HG02938 (cell line): ENCODE data around the gene RAD17.
"Not testable (repeated sequence)": the region's sequence is repeated elsewhere in the genome, so short reads cannot be mapped to it uniquely, and the experiment has no call there.

Source experiments
- ATAC-seq: cut with Tn5 transposase; IDR thresholded peaks from one replicate; pipeline ENCODE4 v1.9.1; 2021; ENCODE audit warnings: mild to moderate bottlenecking, moderate library complexity; ENCODE audit not compliant: unreplicated experiment

The RAD17 gene

DNA sequence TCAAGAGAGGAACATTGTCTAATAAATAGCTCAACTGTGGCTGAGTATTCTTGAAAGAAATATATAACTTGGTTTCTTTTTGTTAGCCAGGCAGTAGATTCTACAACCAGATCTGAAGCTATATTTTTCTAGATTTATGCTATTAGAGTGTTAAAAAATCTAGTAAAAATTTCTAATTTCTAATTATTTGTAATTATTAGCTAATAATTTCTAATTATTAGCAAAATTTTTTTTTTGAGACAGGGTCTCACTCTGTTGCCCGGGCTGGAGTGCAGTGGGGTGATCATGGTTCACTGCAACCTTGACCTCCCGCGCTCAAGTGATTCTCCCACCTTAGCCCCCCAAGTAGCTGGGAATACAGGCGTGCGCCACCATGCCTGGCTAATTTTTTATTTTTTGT lies 2.8 kb downstream of the RAD17 start:
- no peak for ATAC-seq

DNA sequence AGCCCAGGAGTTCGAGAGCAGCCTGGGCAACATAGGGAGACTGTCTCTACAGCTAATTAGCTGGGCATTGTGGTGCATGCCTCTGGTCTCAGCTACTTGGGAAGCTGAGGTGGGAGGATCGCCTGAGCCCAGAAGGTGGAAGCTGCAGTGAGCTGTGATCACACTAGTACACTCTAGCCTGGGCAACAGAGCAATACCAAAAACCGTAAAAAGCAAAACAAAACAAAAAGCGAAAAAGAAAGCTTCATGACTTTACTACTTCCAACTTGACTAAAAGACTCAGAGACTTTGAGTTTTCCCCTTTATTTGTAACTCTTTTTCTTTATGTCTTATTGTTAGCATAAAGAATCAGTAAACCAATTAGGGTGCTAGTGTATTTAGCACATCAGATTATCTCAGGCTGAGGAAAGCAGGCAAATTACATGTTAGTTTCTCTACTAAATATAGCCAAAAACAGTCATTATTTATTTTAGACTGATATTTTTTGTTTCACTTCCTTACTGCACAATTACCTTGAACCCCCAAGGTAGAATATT lies 5.4 kb downstream of the RAD17 start:
- peak; percentile 75 for ATAC-seq

DNA sequence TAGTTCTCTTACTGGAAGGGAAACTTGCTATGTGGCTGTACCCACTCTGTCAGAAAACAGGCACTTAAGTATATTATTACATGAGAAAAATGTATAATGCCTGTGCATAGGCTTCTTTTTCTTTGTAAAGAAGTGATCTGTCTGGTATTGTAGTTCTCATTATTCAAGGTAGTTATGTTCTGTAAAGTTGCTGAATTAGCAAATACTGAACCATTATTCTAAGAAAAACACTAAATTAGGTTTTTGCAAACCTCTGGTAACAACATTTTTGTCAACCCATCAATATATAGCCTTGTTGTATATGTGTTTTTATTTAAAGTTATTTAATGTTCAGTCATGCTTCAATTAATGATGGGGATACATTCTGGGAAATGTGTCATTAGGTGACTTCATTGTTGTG lies 8.8 kb downstream of the RAD17 start:
- no peak for ATAC-seq

DNA sequence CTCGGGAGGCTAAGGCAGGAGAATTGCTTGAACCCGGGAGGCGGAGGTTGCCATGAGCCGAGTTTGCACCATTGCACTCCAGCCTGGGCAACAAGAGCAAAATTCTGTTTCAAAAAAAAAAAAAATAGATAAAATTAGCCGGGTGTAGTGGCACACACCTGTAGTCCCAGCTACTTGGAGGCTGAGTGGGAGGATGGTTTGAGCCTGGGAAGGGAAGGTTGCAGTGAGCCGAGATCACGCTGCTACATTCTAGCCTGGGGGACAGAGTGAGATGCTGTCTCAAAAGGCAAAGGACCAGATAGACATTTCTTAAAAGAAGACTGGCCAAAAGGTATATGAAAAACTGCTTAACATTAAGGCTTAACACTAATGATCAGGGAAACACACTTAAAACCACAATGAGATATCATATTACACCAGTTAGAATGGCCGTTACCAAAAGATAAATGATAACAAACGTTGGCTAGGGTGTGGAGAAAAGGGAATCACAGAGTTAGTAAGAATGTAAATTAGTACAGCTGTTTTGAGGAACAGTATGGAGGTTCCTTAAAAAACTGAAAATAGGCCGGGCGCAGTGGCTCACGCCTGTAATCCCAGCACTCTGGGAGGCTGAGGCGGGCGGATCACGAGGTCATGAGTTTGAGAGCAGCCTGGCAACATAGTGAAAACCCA lies 35.2 kb downstream of the RAD17 start:
- no peak for ATAC-seq

DNA sequence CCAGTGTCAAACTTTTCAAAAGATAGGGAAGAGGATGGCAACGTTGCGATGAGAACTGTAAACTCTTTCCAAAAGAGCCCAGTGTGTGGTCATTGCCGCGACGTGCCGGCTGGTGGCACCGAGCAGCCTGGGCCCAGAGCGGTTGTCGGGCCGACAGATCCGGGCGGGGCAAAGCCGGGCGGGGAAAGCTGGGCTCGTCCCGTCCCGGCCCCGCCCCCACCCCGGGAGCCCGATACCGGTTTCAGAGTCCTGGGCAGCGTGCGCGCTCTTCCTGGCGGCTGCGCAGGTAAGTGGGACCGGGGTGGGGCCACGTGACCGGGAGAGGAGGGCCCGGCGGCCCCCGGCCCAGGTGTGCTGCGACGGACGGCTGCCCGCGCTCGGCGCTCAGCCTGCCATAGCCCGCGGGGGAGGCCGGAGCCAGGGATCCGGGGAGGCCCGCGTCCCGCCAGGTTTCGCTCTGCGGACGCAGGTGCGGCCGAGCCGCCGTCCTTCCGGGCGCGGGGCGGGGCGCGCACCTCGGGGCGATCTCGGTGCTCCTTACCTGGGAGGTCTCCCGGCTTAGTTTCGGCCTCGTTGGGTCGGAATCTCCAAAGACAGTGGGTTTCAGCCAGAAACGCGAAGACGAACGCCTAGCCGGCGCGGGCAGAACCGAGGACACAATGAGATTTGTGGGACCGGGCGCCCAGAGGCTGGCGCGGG lies 45.4 kb downstream of the RAD17 start, which contains the start of gene MARVELD2:
Gene MARVELD2 (plus strand): TSS at position 232 of the 699 bp plus-strand sequence. CDS start 4,270 bp downstream, outside the sequence.
- ATAC-seq = no peak

DNA sequence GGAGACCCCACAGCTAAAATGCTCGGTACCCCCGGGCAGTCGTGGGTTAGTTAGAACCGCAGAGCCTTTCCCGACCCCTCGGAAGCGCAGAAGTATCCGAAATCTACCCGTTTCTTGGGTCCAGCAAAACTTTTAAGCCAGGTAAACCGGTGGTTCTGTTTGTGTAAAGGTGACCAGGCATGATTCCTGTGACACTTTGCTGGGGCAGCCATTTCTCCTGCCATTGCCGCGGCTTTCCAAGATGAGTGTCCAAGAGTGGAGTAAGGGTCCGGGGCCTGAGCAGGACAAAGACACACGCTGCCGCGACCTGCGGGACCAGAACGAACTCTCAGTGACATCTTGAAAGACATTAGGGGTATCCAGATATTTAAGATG lies 46.0 kb downstream of the RAD17 start:
- ATAC-seq = no peak

DNA sequence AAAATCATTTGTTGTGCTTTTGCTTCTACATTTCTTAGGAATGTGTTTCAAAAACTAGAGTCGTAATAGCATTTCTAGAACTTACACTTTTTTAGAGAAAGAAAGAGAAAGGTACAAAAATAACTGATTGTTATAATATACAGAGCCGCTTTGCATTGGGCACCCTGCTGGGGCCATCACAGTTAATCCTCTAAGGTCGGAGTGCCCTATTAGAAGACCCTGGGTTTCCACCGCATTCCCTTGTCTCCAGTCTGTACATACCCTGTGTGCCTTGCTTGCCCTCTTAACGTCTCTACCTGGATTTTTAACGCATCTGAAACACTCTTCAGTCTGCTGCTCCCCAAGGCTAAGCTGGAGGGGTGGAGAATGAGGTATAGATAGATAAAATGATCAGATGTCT lies 46.6 kb downstream of the RAD17 start:
- ATAC-seq = no peak

DNA sequence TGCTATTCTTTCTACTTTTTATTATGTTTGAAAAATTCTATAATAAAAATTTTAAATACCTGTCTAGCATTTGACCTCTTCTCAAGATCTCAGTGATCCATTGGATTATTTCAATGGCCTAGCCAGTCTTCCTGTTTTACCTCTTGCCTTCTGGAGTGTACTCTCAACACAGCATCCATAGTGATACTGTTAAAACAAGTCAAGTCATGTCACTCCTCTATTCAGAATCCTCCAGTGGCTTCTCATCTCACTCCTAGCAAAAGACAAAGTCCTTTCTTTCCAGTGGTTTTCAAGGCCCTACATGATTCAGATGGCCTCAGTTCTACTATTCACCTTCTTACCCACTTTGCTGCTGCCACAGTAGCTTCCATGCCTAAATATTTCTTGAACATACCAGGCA lies 47.1 kb downstream of the RAD17 start:
- no peak for ATAC-seq

DNA sequence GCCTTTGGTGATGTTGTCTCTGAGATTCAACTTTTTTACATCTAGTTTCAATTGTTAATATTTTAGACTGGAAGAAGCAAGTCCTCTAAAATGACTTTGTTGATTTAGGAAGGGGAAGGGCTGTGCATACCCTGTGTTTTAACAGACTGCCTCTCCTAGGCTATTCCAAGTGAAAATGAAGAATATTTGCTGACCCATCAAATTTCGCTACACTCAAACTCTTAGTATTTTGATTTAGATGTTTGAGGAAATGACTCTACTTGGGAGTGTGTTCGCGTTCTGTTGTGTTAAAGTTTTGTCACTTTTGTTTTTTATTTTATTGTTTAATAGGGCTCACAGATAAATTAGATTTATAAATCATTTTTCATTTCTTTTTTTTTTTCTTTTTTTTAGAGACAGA lies 48.9 kb downstream of the RAD17 start:
- no peak for ATAC-seq

DNA sequence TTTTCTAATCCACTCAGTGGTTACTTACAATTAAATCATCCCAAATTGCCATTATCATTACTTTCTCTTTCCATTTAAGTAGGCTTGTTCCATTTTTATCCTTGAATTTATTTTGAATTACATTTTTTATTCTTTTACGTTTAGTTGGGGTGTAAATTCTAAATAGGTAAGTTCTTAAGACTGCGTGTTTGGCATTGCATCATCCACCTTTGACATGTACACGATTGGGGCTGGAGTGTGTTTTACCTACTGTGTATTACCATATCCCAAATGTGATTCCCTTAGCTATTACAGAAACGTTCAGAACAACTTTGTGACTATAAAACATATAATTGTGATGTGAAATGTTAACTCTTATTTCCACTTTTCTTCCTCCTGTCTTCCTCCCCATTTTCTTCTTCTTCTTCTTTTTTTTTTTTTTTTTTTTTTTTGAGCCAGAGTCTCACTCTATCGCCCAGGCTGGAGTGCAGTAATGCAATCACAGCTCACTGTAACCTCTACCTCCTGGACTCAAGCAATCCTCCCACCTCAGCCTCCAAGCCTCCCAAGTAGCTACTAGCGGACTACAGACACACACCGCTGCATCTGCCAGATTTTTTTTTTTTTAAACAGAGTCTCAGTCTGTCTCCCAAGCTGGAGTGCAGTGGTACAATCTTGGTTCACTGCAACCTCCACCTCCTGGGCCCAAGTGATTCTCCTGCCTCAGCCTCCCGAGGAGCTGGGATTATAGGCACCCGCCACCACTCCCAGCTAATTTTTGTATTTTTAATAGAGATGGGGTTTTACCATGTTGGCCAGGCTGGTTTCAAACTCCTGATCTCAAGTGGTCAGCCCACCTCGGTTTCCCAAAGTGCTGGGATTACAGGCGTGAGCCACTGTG lies 62.0 kb downstream of the RAD17 start:
- no peak for ATAC-seq

DNA sequence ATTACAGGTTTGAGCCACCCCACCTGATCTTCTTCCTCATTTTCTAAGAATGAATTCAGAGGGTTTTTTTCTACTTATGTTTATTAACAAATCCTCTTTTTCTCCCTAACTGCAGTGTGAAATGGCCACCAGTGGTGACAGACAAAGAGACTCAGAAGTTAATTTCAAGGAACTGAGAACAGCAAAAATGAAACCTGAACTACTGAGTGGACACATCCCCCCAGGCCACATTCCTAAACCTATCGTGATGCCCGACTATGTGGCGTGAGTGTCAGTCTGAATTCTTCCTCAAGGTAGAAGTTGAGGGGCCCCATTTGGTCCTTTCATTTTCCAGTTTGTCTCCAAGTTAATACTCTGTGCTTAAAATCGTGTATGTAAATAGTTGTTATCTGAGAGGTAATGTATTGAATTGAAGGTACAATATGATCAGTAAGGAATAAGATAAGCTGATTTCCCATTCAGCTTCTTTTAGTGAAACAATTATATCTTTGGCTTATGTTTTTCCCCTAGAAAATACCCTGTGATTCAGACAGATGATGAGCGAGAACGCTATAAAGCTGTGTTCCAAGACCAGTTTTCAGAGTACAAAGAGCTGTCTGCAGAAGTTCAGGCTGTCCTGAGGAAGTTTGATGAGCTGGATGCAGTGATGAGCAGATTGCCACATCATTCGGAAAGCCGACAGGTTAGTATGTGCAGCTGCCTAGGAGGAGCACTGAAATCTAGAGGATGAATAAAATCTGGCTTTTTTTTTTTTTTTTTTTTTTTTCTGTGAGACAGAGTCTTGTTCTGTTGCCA lies 63.0 kb downstream of the RAD17 start:
- ATAC-seq = no peak

DNA sequence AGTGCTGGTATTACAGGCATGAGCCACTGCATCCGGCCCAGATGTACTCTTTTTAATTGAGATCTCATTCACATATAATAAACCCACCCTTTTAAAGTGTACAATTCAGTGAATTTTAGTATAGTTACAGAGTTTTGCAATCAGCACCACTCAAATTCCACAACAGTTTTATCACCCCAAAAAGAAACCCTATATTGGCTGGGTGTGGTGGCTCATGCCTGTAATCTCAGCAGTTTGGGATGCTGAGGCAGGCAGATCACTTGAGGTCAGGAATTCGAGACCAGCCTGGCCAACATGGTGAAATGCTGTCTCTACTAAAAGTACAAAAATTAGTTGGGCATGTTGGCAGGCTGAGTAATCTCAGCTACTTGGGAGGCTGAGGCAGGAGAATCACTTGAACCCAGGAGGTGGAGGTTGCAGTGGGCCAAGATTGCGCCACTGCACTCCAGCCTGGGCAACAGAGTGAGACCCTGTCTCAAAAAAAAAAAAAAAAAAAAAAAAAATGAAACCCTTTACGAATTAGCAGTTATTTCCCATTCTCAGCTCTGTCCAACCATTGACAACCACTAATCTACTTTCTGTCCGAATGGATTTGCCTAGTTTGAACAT lies 65.8 kb downstream of the RAD17 start:
- not testable (repeated sequence) for ATAC-seq

DNA sequence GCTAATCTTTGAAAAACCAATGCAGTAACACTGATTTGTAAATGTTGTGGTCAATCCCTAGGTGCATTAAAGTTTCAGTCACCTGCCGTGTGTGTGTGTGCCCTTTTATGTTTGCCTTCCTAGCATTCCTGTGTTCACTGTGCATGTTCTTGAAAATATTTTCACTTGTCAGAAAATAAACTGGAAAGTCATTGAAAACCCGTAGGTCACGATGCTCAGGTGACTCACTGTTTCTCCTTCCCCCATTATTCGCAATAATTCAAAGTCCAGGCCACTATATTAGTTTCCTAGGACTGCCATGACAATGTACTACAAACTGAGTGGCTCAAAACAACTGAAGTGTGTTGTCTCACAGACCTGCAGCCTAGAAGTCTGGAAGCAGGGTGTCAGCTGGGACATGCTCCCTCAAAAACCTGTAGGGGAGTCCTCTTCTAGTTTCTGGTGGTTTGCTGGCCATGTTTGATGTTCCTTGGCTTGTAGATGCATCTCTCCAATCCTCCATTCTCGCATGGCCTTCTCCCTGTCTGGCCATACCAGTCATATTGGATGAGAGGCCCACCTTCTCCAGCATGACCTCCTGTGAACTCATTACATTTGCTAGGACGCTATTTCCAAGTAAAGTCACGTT lies 74.6 kb downstream of the RAD17 start:
- ATAC-seq = no peak

DNA sequence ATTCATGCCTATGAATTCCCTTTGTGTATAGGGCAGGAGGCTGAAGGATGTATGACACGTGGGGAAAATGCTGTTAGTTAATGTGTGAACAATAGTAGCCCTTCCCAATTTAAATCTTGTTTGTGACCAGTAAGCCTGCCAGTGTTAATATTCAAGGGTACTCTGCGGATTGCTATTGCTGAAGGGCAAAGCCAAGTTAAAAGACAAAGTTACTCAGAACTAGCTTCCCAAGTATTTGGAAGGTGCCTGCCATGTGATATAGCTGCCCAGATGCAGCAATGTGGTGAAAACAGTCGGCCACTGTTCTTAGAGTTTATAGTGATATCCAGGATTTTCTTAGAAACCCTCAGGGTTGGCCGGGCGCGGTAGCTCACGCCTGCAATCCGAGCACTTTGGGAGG lies 79.9 kb downstream of the RAD17 start:
- ATAC-seq = no peak

DNA sequence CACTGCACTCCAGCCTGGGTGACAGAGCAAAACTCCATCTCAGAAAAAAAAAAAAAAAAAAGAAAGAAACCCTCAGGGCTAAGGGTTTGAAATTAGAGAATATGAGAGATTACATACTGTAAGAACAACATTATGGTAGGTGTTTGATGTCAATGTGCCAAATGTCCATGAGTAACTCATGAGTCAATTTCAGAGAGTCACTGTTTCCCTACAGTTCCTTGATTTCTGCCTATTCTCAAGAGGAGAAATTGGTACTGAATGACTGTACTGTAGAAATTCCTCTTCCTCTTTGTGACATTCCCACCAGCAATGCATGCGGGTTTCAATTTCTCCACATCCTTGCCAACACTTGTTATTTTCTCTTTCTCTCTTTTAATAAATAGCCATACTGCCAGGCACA lies 80.5 kb downstream of the RAD17 start:
- no peak for ATAC-seq

DNA sequence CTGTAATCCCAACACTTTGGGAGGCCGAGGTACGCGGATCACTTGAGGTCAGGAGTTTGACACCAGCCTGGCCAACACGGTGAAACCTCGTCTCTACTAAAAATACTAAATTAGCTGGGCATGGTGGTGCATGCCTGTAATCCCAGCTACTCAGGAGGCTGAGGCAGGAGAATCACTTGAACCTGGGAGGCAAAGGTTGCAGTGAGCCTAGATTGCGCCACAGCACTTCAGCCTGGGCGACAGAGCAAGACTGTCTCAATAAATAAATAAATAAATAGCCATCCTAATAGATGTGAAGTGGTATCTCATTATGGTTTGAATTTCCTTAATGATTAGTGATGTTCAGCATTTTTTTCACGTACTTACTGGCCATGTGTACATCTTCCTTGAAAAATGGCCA lies 80.9 kb downstream of the RAD17 start:
- not testable (repeated sequence) for ATAC-seq

DNA sequence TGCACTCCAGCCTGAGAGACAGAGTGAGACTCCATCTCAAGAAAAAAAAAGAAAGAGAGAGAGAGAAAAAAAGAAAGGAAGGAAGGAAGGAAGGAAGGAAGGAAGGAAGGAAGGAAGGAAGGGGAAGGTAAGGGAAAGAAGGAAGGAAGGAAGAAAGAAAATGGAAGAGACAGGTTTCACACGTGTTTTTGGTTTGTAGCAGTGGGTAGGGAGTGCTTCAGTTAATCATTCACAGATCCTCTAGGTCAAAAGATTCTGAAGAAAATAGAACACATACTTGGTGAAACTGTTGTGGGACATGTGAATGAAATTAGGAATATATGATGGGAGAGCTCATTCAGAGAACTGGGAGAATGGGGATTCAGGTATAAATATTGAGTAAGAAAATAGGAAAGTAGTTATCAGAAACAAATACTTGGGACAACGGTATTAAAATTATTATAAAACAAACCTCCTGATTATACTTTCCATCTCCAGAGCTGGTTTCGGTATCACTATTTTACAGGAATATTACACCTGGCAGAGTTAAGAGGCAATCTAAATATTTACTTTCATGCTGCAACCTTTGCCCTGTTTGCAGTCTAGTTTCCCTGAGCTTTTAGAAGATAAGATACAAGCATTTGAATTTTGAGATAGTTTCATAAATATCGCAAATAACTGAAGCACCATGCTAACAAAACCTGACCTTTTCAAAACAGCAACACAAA lies 82.5 kb downstream of the RAD17 start:
- ATAC-seq = no peak

DNA sequence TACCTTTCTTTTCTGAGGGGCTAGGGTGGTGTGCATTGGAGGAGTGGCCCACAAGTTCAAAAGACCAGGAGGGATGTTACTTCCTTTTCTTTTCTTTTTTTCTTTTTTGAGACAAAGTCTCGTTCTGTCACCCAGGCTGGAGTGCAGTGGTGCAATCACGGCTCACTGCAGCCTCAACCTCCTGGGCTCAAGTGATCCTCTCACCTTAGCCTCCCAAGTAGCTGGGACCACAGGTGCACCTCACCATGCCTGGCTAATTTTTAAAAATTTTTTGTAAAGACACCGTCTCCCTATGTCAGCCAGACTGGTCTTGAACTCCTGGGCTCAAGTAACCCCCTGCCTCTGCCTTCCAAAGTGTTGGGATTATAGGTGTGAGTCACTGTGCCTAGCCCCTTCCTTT lies 83.9 kb downstream of the RAD17 start:
- not testable (repeated sequence) for ATAC-seq
